Endothelial cell of umbilical vein (primary cell): ENCODE measurements around the gene PSMB9. TPM values are rescaled to one million over a fixed set of nuclear protein-coding genes. Genes with fewer than 3 reads are reported as not detected.
A peak's percentile ranks its signal among the peaks of the same experiment; 100 is the strongest.

Source experiments
- BruUV-seq: library from RNA; stranded (reverse); fragments of 400-500 nt; replicated peaks from 2 replicates; lab custom pipeline; 2021; lab: Mats Ljungman, UMichigan
- CTCF ChIA-PET: fragments of 300-600, 350-600 bp; sonication (Branson Sonifier 250); formaldehyde crosslinking; loops from one replicate; lab custom pipeline; 2021; ENCODE audit warnings: antibody characterized with exemption, inconsistent platforms; lab: Charles Lee
- POLR2A ChIA-PET: fragments of 300-600, 350-600 bp; sonication (Branson Sonifier 250); formaldehyde crosslinking; loops from one replicate; lab custom pipeline; 2021; ENCODE audit warnings: antibody characterized with exemption, inconsistent platforms; lab: Charles Lee
- DNase-seq: peaks from one replicate; pipeline ENCODE4 v3.0.0-alpha.2; 2011; ENCODE audit warnings: low read depth, low spot score
- FAIRE-seq: peaks from 2 replicates; lab custom pipeline; 2011; peaks lifted over from hg19 to GRCh38; lab: Jason Lieb, UNC
- H2AFZ ChIP-seq: 2 replicates; pipeline ENCODE4 v1.6.0; 2012; ENCODE audit warnings: low read depth, low read length, control low read depth, inconsistent platforms
- H3K27ac ChIP-seq: 2 replicates; pipeline ENCODE4 v1.5.1; 2011; ENCODE audit warnings: low read depth, mild to moderate bottlenecking, control low read depth, low read length, moderate library complexity; ENCODE audit not compliant: insufficient read depth
- H3K27me3 ChIP-seq, 2 experiments: 2 replicates each; pipeline versions ENCODE4 v1.6.0 to v1.6.1; 2011; ENCODE audit warnings: low read length in 2 of 2, mixed read lengths in 1 of 2; ENCODE audit not compliant: control insufficient read depth in 2 of 2, insufficient read depth in 2 of 2
- H3K36me3 ChIP-seq, 2 experiments: 2 replicates in 1 of 2; 3 replicates in 1 of 2; pipeline ENCODE4 v1.5.1; 2011; ENCODE audit warnings: low read length in 2 of 2, mild to moderate bottlenecking in 1 of 2, moderate library complexity in 1 of 2; ENCODE audit not compliant: control insufficient read depth in 2 of 2, insufficient read depth in 2 of 2; ENCODE audit errors: extremely low read depth in 1 of 2
- H3K4me1 ChIP-seq: 3 replicates; pipeline ENCODE4 v1.5.1; 2011; ENCODE audit warnings: mild to moderate bottlenecking, low read length; ENCODE audit not compliant: control insufficient read depth, insufficient read depth; ENCODE audit errors: extremely low read depth
- H3K4me2 ChIP-seq: 2 replicates; pipeline ENCODE4 v1.6.1; 2011; ENCODE audit warnings: low read length, control low read depth, mixed read lengths; ENCODE audit not compliant: insufficient read depth
- H3K4me3 ChIP-seq, 3 experiments: fragments of 200-600 bp in 1 of 3; sonication (generic), shearing (Covaris generic) in 1 of 3; replicated peaks in 1 of 3; 2 replicates each; pipeline ENCODE4 v1.5.1; 2011 to 2016; ENCODE audit warnings: control low read depth in 3 of 3, low read length in 3 of 3, mild to moderate bottlenecking in 2 of 3, inconsistent platforms in 1 of 3, low read depth in 1 of 3, moderate library complexity in 1 of 3; ENCODE audit not compliant: insufficient read depth in 1 of 3
- H3K79me2 ChIP-seq: 2 replicates; pipeline ENCODE4 v1.6.0; 2012; ENCODE audit warnings: low read length, inconsistent platforms; ENCODE audit not compliant: control insufficient read depth, insufficient read depth
- H3K9ac ChIP-seq: replicated peaks from 2 replicates; pipeline ENCODE3; 2011; ENCODE audit warnings: low read length, control low read depth; ENCODE audit not compliant: insufficient read depth; ENCODE audit errors: extremely low read depth
- H3K9me1 ChIP-seq: replicated peaks from 3 replicates; pipeline ENCODE4 v1.6.0; 2011; ENCODE audit warnings: mild to moderate bottlenecking, low read length; ENCODE audit not compliant: control insufficient read depth, insufficient read depth; ENCODE audit errors: extremely low read depth
- H3K9me3 ChIP-seq: replicated peaks from 2 replicates; pipeline ENCODE4 v1.5.1; 2012; ENCODE audit warnings: low read length, inconsistent platforms; ENCODE audit not compliant: control insufficient read depth, insufficient read depth
- H4K20me1 ChIP-seq: replicated peaks from 2 replicates; pipeline ENCODE3; 2011; ENCODE audit warnings: mild to moderate bottlenecking, low read length; ENCODE audit not compliant: control insufficient read depth, insufficient read depth; ENCODE audit errors: extremely low read depth
- GATA2 ChIP-seq: IDR thresholded peaks from 2 replicates; pipeline ENCODE4 v1.7.0; 2011; ENCODE audit warnings: low read depth, mild to moderate bottlenecking, moderate library complexity, mixed read lengths, low read length; ENCODE audit not compliant: insufficient read length, insufficient read depth
- dilution Hi-C: fragments of 300-500 bp; cut with MboI; formaldehyde crosslinking; loops from one replicate; pipeline ENCODE4 v1.15.0; 2019; ENCODE audit warnings: low sequenced_read_pairs; ENCODE audit not compliant: extremely low pct_ligation_motif_present
- intact Hi-C: fragments of 100-400 bp; cut with micrococcal nuclease; formaldehyde crosslinking; loops from one replicate; pipeline ENCODE4 v1.10.0; 2022
- polyA plus RNA-seq, 4 experiments: library from polyadenylated mRNA; depleted of rRNA in 3 of 4; stranded (reverse) in 3 of 4; unstranded in 1 of 4; fragments of >200 nt; gene quantifications; 2 replicates each; pipeline versions ENCODE4 v1.2.1 to v1.2.3, GENCODE V29; 2011 to 2012; ENCODE audit warnings: missing spikeins in 1 of 4
- total RNA-seq: library from RNA; stranded (reverse); gene quantifications from 2 replicates; pipeline ENCODE4 v1.2.3, GENCODE V29; 2021
- TF ChIP-seq, protein P1 (sequence below), 2 donors: IDR thresholded peaks; 1 replicate in 1 of 2; 2 replicates in 1 of 2; pipeline ENCODE4 v1.5.1; 2011; ENCODE audit warnings: low read length in 2 of 2, mild to moderate bottlenecking in 2 of 2, moderate library complexity in 2 of 2, control low read depth in 1 of 2, inconsistent platforms in 1 of 2, low read depth in 1 of 2; ENCODE audit not compliant: insufficient read depth in 1 of 2; ENCODE audit errors: extremely low read depth in 1 of 2

The PSMB9 gene
- total and polyA plus RNA-seq, 2 donors (not counting 3 experiments of a cell fraction or from before 2014, with no cell fraction given), result 6.3 TPM

DNA sequence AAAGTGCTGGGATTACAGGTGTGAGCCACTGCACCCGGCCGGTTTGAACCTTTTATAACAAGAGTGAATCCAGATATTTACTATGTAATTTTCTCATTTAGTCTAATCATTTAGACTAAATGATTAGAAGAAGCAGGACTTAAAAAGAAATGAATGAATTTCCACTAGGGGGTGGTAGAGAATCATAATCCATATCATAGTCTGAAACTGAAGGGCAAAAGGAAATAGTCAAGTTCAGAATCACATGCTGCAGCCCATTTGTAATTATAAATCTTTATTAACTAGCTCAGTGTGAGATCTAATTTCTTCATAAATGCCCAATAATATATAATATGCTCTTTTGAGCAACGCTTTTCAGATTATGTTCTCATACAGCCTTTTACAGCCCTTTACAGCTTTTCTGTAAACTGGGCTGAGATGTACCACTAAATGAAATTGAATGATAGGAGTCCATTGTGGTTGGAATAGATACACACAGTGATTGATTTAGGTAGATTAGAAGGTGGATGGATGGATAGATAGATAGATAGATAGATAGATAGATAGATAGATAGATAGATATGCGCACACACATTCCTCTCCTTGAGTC lies 31.8 kb downstream of the PSMB9 start:
- H3K9me3 ChIP-seq, result no peaks in the 10 kb centered on the region
- TF ChIP-seq, protein P1, sequence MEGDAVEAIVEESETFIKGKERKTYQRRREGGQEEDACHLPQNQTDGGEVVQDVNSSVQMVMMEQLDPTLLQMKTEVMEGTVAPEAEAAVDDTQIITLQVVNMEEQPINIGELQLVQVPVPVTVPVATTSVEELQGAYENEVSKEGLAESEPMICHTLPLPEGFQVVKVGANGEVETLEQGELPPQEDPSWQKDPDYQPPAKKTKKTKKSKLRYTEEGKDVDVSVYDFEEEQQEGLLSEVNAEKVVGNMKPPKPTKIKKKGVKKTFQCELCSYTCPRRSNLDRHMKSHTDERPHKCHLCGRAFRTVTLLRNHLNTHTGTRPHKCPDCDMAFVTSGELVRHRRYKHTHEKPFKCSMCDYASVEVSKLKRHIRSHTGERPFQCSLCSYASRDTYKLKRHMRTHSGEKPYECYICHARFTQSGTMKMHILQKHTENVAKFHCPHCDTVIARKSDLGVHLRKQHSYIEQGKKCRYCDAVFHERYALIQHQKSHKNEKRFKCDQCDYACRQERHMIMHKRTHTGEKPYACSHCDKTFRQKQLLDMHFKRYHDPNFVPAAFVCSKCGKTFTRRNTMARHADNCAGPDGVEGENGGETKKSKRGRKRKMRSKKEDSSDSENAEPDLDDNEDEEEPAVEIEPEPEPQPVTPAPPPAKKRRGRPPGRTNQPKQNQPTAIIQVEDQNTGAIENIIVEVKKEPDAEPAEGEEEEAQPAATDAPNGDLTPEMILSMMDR (IDR thresholded peaks at IDR 0.05; ENCODE audit: extremely low read depth in 1 of 2, insufficient read depth in 1 of 2, low read depth in 1 of 2, low read length in 2 of 2), result peak; percentile 34
- TF ChIP-seq GATA2, result no peak
- ChIA-PET POLR2A (interaction anchor here (0.9 to 2.4 kb wide), 2 partner anchors 86 to 99 kb away, joined by 3 to 14 read pairs; no protein-coding TSS in a partner anchor), CTCF (interaction anchor here (0.6 to 9.4 kb wide), 23 partner anchors 9 to 362 kb away, joined by 3 to 192 read pairs (median 5); partner anchors contain the start of genes BRD2, HLA-DMA and TAP2)
- no peaks in the 10 kb centered on the region for H3K36me3 ChIP-seq
- H3K27ac ChIP-seq, result no peak overlapping the region
- no peak overlapping the region for H2AFZ ChIP-seq
- FAIRE-seq (peak; percentile 44), DNase-seq (peak; percentile 72)
- peaks cover under 1% of the 10 kb centered on the region for H3K4me1 ChIP-seq
- H3K4me3 ChIP-seq, result no peak overlapping the region
- no peak overlapping the region for H3K9ac ChIP-seq
- peaks cover 28 to 30% of the 10 kb centered on the region in 2 experiments for H3K27me3 ChIP-seq
- no peaks in the 10 kb centered on the region for H3K9me1 ChIP-seq
- no peak overlapping the region for H3K4me2 ChIP-seq
- H4K20me1 ChIP-seq, result no peaks in the 10 kb centered on the region
- intact Hi-C loops (loop anchor here (1.0 to 10.0 kb wide), 5 partner anchors 47 to 359 kb away; partner anchors contain the start of gene HLA-DMA), dilution Hi-C loops (no loop called here)
- H3K79me2 ChIP-seq, result no peaks in the 10 kb centered on the region
- no TSS peak for BruUV-seq
